ENCODE measurements around the gene PGAM2.

DNA sequence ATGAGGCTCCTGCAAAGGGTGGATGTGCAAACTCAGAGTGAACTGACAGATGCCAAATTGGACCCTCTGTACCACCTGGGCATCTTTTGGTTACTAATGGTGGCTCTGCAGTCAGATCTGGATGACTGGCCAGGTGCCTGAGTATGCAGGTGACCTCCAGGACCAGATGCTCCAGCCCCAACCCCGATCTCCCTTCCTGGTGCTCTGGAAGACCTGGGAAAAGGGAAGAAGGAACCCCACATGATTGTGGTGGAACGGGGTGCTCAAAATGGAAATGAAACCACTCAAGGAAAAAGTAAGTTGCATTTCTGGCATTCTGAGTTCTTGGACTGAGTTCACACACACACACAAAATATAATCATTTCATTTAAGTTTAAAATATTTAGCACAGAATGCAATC is 29.0 kb upstream of the PGAM2 start:
- no peak for TF ChIP-seq CTCF (IDR thresholded peaks at IDR 0.05)
- no peak for TF ChIP-seq POLR2A (IDR thresholded peaks at IDR 0.05)
- TF ChIP-seq EP300 (IDR thresholded peaks at IDR 0.05) = no peak
- TF ChIP-seq POLR2AphosphoS5 (IDR thresholded peaks at IDR 0.05) = no peak
